ENCODE data around the gene IFNGR1. TPM values are rescaled to one million over a fixed set of nuclear protein-coding genes. Genes with fewer than 3 reads are reported as not detected.
"Not testable (repeated sequence)": the region's sequence is repeated elsewhere in the genome, so short reads cannot be mapped to it uniquely, and the experiment has no call there.

The IFNGR1 gene
- total RNA-seq, 2 donors from 2014 or later = 71.4 to 72.7 TPM

GRCh38 chr6:137216106-137216505, 3.1 kb downstream of the IFNGR1 start:
- no peak for DNase-seq (ENCODE audit: low spot score)
- intact Hi-C loops (cut with DNase I) = no loop called here

GRCh38 chr6:137215630-137216029, 3.6 kb downstream of the IFNGR1 start:
- intact Hi-C loops (cut with DNase I); DNase-seq (ENCODE audit: low spot score): not testable (repeated sequence)

- no peak for DNase-seq (ENCODE audit: low spot score)
- intact Hi-C loops (cut with DNase I) = no loop called here
Observed at GRCh38 chr6:137214931-137215330, 4.3 kb downstream of the IFNGR1 start.

- DNase-seq (ENCODE audit: low spot score) = no peak
- intact Hi-C loops (cut with DNase I) = no loop called here
Observed at GRCh38 chr6:137213813-137214212, 5.4 kb downstream of the IFNGR1 start.

- intact Hi-C loops (cut with DNase I) = no loop called here
Observed at GRCh38 chr6:137213331-137213740, 5.8 kb downstream of the IFNGR1 start.

GRCh38 chr6:137211910-137212309, 7.3 kb downstream of the IFNGR1 start:
- intact Hi-C loops (cut with DNase I) = no loop called here
- DNase-seq (ENCODE audit: low spot score) = no peak

More at GRCh38 chr6:137213331-137213740, 5.8 kb downstream of the IFNGR1 start:
- no peak for DNase-seq (ENCODE audit: low spot score)

GRCh38 chr6:137210903-137211302, 8.3 kb downstream of the IFNGR1 start:
- intact Hi-C loops (cut with DNase I) = no loop called here
- DNase-seq (ENCODE audit: low spot score) = no peak

- intact Hi-C loops (cut with DNase I) = no loop called here
Observed at GRCh38 chr6:137208279-137208678, 10.9 kb downstream of the IFNGR1 start.

GRCh38 chr6:137207457-137207856, 11.7 kb downstream of the IFNGR1 start:
- DNase-seq (ENCODE audit: low spot score); intact Hi-C loops (cut with DNase I): not testable (repeated sequence)

More at GRCh38 chr6:137208279-137208678, 10.9 kb downstream of the IFNGR1 start:
- no peak for DNase-seq (ENCODE audit: low spot score)

- intact Hi-C loops (cut with DNase I) = no loop called here
- no peak for DNase-seq (ENCODE audit: low spot score)
Observed at GRCh38 chr6:137206577-137206976, 12.6 kb downstream of the IFNGR1 start.

- intact Hi-C loops (cut with DNase I) = no loop called here
- no peak for DNase-seq (ENCODE audit: low spot score)
Observed at GRCh38 chr6:137203256-137203655, 15.9 kb downstream of the IFNGR1 start.

GRCh38 chr6:137202078-137202477, 17.1 kb downstream of the IFNGR1 start:
- intact Hi-C loops (cut with DNase I) = no loop called here
- no peak for DNase-seq (ENCODE audit: low spot score)

- intact Hi-C loops (cut with DNase I) = no loop called here
- DNase-seq (ENCODE audit: low spot score) = no peak
Observed at GRCh38 chr6:137201006-137201405, 18.2 kb downstream of the IFNGR1 start.

- no peak for DNase-seq (ENCODE audit: low spot score)
- intact Hi-C loops (cut with DNase I) = no loop called here
Observed at GRCh38 chr6:137200288-137200687, 18.9 kb downstream of the IFNGR1 start.

GRCh38 chr6:137197684-137198645, 21.2 kb downstream of the IFNGR1 start:
- no peak for DNase-seq (ENCODE audit: low spot score)
- intact Hi-C loops (cut with DNase I) = no loop called here

- no peak for DNase-seq (ENCODE audit: low spot score)
- intact Hi-C loops (cut with DNase I) = no loop called here
Observed at GRCh38 chr6:137193256-137194070, 25.7 kb downstream of the IFNGR1 start.

- DNase-seq (ENCODE audit: low spot score) = no peak
- intact Hi-C loops (cut with DNase I) = no loop called here
Observed at GRCh38 chr6:137192821-137193220, 26.4 kb downstream of the IFNGR1 start.

GRCh38 chr6:137191670-137192069, 27.5 kb downstream of the IFNGR1 start:
- intact Hi-C loops (cut with DNase I) = no loop called here
- DNase-seq (ENCODE audit: low spot score) = no peak

- no peak for DNase-seq (ENCODE audit: low spot score)
- intact Hi-C loops (cut with DNase I) = no loop called here
Observed at GRCh38 chr6:137191236-137191635, 27.9 kb downstream of the IFNGR1 start.

- no peak for DNase-seq (ENCODE audit: low spot score)
- intact Hi-C loops (cut with DNase I) = no loop called here
Observed at GRCh38 chr6:137190583-137191094, 28.5 kb downstream of the IFNGR1 start.
